GM18505 (cell line): ENCODE data around the gene DPY19L2.
A peak's percentile ranks its signal among the peaks of the same experiment; 100 is the strongest.
"Not testable (repeated sequence)": the region's sequence is repeated elsewhere in the genome, so short reads cannot be mapped to it uniquely, and the experiment has no call there.

Experiments
- ATAC-seq: cut with Tn5 transposase; IDR thresholded peaks from one replicate; pipeline ENCODE4 v1.9.1; 2021; ENCODE audit not compliant: unreplicated experiment
- POLR2A ChIP-seq: IDR thresholded peaks from 4 replicates; pipeline ENCODE4 v1.6.1; 2011; ENCODE audit warnings: borderline replicate concordance; ENCODE audit not compliant: insufficient read depth, insufficient read length; ENCODE audit errors: extremely low read depth

Gene DPY19L2

DNA sequence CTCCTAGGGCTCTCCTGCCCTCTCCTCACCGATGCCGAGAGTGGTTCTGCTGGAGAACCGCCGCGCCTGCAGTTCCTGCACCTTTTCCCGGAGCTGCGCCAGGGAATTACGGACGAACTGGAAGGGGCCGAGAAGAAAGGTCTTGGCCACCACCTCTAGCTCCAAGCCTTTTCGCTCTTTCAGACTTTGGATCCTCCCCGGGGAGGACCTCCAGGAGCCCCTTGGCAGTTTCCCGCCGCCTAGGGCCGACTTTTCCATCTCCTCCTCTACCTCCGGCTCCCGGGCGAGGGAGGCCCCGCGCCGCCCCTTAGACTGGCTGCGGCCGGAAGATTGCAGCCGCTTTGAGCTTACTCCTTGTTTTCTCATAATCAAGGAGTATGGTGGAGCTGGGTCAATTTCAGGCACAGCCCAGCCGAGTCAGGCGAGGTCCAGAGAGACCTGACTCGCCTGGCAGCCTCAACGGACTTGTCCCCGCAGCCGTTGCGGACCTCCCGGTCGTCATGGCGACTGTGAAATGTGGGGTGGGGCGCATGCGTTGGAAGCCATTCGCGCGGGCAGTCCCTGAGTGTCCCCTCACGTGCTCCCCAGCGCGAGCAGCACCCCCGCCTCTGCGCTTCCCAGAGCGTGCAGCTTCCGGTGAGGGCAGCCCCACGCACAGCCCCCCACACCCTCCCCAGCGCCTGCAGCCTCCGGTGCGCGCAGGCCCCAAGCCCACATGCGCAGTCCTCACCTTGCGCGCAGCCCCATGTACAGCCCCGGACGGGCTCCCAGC, at the start of gene DPY19L2:
Gene DPY19L2 (minus strand): TSS at position 466 of the 772 bp plus-strand sequence. CDS start 100 bp downstream, at position 366.
- ATAC-seq: peak; percentile 79

DNA sequence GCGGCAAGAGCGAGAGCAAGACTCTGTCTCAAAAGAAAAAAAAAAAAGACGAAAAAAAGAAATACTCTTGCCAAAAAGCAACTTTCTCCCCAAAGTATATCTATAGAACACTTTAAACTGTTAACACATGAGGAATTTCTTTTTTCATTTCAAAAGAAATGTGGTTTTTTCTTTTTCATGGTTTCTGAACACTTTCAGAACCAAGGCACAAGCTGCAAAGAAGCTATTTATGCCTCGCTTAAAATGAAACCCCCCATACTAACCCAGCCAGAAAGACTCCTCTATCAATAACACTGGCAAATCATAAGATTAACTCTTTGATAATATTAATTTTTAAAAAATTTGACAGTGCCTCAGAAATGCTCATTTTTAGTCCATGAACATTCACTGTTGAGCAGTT, 48.6 kb upstream of the DPY19L2 start:
- not testable (repeated sequence) for ATAC-seq

More for the DNA sequence above, at the start of gene DPY19L2:
- TF ChIP-seq POLR2A: no peak

DNA sequence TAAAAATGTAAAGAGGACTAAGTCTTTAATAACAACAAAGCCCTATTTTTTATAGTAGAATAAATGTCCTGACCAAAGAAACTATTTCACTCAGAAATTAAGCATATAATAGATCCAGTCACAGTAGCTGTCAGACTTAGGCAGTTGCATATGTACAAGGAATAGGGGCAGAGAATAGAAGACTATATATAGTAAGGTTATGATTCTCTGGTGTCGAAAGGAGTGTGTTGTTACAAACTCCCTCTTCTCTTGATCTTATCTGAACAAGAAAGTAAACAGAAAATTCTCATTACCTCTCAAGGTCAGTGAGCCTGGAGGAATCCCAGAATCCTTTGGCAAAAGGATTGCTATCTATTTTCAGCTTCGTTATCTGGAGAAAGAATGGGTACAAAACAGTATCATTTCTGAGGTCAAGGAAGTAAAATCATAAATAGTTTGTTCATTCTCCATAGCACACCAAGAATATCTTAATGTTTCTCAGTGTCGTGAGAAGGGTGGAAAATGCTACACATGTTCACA, 46.9 kb upstream of the DPY19L2 start:
- not testable (repeated sequence) for ATAC-seq

DNA sequence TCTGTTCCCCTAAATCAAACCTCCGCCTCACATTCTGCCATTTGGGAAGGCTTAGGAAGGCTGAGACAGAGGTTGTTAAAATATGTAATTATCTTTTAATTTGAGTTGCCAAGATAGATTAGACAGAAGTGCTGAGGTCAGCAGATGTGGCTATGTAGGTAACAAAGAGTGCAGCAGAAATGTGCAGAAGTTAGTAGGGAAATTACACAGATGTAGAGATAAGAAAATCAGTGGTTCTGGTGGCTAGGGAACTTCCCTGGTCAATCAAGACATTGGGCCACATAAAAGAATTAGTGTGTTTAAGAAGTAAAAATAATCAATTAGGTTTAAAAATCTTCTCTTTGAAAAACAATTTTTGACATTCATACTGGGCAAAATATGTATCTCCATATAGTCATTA, 46.1 kb upstream of the DPY19L2 start:
- ATAC-seq: not testable (repeated sequence)

DNA sequence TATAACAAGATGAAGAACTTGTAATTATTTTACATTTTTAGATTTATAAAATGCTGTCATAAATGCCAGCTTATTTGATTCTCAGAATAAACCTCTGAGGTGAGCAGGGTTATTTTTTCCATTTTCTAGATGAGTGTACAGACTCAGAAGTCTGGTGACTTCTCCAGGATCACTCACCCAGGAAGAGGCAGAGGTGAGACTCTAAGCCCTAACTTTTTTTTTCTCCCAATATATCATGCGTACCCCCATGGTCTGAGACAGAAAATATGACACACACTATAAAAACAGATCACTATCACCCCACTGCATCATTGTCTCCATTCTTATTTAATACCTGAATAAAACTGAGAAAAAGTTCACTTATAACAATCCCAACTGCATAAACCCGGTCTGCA, 45.4 kb upstream of the DPY19L2 start:
- ATAC-seq: peak; percentile 39

DNA sequence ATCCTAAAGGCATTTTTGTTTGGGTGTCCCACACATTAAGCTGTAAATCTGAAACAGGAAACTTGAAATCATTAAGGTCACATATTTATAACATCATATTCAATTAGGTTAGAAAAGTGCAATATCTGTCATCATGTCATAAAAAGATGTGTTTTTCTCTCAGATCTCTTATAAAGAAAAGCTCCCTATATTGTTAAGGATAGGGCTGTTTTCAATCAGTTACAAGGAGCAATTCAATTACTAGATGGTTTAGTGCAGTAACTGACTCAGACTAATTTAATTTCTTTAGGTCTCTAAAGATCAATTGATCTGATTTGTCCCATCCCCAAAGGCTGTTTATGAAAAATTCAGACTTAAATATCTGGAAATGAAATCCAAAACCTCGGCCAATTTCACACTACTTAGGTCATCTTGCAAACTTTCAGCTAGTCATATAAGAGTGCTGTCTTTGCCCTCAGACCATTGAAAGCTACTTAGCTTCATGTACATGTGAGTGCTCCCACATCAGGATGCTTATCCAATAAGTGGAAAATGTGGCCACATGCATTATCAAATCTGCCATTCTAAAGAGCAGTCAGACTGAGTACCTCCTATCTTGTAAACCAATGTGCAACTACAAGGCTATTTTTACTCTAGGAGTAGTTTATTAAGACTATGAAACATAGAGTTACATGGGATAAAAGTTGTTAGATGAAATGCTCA, 44.8 kb upstream of the DPY19L2 start:
- not testable (repeated sequence) for ATAC-seq

DNA sequence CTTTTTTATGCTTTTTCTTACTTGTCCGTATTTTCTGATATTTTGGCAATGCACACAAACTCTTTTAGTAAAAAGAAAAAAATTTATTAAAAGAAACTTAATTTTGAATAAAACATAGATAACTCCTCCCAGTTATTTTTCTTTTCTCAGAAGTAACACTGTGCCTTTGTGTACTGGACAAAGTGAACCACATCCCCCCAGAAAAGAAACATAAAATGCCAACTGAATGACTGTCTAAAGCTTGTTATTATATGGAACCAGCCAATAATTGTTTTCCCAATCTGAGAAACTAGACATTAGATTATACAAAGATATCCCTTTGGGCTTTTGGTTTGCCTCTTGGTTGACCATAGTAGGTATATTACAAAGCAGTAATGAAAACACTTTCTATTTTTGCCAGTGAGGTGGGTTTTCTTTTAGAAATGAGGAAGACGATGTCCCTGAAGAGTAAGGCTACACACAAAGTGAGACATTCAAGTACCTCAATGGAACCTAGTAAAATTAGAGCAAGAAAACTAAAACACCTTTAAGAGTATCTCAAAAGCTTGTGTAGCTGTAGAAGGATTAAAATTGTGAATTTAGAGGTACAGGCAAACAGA, 44.2 kb upstream of the DPY19L2 start:
- not testable (repeated sequence) for ATAC-seq

DNA sequence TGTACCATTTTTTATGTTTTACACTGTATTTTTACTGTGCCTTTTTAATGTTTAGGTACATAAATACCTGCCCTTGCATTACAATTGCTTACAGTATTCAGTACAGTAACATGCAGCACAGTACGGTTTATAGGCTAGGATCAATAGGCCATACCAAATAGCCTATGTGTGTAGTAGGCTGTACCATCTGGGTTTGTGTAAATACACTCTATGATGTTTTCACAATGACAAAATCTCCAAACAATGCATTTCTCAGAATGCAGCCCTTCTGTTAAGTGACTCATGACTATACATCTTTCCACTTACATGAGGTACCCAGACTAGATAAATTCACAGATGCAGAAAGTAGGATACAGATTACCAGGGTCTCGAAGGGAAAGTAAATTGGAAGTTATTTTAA, 43.0 kb upstream of the DPY19L2 start:
- ATAC-seq: not testable (repeated sequence)

DNA sequence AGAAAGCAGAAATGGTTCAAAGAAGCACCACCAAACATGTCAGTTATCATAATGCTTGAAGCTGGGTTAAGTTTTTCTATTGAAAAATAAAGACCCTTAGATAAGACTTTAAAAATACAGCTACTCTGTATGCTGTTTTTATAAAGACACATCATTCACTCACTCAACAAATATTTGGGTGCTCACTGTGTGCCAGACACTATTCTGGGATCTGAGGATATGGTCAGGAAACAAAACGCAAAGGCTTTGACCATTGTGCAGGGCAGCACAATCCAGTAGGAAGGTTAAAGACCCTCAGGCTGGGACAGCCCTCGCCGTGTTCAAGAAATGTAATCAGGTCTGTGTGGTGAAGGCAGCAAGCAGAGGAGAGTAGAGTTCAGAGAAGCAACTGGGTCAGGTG, 38.0 kb upstream of the DPY19L2 start:
- no peak for ATAC-seq
- no peak for TF ChIP-seq POLR2A

DNA sequence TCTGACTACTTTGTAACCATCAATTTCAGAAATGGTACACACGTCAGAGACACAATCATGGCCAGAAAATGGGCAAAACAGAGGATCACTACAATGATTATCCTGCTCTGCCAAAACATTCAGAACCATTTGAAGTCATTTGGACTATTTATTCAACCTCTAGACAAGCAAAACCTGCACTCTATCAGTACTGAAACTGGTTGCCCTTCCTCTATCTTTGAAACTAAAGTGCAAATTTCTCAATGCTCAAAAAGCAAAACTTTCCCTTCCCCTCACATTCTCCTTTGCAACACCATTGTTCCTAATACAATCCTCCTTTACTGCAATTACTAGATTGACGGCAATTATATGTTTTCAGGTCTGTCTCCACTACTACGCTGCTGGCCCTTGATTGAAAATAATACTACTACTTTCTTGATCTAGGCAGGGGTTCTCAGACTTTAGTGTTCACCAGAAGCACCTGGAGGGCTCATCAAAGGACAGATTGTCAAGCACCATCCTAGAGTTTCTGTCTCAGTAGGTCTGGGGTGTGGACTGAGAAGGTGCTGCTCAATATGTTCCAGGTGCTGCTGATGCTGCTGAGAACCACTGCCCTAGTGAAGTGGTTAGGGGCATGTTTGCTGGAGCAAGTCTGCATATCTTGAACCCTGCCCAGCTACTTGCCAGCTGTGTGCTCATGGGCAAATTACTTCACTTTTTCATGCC, 31.5 kb upstream of the DPY19L2 start:
- ATAC-seq: peak; percentile 53

DNA sequence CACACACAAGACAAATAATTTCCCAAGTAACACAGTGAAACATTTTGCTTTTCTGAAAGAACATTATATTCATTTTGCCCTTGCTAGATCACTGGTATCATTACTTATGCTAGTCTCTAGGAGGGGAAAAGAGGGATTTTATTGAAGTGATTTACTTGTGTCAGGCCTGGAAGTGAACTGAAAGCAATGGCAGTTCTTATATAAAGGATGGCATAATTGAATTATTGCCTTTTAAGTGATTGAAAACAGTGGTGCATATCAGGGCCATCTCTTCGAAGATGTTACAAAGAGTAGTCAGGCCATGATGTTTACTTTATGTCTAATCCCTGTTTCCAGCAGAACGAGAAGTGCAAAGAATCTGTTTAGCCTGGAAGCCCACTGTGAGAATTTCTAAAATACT, 30.7 kb upstream of the DPY19L2 start:
- ATAC-seq: not testable (repeated sequence)

DNA sequence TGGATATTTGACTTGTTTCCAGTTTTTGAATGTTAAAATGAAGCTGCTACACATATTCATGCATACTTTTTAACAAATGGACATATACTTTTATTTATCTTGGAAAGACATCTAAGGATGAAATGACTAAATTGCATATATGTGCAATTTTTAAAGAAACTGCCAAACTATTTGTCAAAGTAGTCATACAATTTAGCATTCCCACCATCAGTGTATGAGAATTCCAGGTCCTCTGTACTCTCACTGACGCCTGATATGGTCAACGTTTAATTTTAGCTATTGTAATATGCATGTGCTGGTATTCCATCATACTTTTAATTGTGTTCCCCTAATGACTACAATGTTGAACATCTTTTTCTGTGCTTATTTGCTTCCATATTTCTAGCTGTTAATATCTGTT, 22.5 kb upstream of the DPY19L2 start:
- not testable (repeated sequence) for ATAC-seq

DNA sequence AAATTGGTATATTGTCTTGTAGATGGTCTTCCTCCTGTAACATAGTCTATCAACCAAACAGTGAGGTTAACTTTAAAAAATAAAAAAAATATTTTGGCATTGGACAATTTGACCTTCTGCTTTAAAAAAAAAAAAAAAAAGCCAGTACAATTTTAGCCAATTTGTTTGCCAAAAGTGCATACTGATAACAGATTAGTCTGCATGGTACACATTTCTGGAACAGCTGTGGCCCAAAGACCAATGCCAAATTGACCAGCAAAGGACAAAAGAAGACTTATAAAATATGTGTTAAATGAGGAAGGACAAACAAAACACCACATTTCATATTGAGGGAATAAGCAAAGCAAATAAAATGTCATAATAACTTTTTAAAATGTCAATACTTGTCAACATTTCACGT, 20.8 kb upstream of the DPY19L2 start:
- ATAC-seq: not testable (repeated sequence)

DNA sequence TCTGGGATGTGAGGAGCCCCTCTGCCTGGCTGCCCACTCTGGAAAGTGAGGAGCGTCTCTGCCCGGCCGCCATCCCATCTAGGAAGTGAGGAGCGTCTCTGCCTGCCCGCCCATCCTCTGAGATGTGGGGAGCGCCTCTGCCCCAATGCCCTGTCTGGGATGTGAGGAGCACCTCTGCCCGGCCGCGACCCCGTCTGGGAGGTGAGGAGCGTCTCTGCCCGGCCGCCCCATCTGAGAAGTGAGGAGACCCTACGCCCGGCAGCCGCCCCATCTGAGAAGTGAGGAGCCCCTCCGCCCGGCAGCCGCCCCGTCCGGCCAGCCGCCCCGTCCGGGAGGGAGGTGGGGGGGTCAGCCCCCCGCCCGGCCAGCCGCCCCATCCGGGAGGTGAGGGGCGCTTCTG, 18.3 kb upstream of the DPY19L2 start:
- ATAC-seq: not testable (repeated sequence)

DNA sequence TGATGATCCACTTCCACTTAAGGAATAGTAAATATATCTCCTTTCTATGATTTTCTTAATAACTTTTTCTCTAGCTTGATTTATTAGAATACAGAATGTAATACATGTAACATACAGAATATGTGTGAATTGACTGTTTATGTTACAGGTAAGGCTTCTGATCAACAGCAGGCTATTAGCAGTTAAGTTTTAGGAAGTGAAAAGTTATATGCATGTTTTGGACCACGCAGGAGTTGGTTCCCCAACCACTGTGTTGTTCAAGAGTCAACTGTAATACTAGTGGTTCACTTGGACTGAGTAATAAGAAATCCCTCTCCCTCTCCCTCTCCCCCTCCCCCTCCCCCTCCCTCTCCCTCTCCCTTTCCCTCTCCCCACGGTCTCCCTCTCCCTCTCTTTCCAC, 17.5 kb upstream of the DPY19L2 start:
- ATAC-seq: not testable (repeated sequence)

DNA sequence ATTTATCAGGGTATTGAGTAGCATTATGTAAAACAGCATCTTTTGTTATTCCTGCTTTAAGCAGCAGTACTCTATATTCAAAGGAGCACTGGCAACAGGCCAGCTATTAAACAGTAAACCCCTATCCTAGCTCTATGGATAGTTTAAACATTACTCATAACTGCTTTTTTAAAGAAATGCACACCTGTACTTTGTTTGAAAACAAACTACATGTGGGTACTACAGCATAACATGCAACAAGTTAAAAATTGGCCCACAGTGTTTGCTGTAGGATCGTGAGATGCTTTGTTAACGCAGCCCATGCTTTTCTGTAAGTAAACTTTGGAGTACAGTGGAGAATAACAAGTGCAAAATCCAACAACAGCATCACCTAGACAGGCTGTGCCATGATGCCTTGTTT, 14.3 kb upstream of the DPY19L2 start:
- ATAC-seq: not testable (repeated sequence)

DNA sequence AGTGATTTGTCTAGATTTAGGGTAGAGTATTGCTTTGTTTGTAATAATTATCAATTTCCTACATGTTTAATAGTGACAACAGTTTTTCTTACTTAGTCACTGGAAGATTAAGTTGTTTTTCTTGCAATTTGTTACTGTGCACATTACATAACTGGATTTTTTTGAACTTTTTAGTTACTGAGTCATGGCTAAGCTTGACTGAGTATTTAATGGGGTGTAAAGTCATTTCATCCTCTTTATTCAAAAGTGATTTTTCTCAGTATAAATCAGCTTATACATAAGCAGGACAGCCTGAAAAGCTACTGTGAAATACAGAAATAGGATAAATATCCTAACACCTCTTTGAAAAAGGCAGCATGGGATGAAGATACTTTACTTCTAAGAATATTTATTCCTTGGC, 12.5 kb upstream of the DPY19L2 start:
- not testable (repeated sequence) for ATAC-seq

DNA sequence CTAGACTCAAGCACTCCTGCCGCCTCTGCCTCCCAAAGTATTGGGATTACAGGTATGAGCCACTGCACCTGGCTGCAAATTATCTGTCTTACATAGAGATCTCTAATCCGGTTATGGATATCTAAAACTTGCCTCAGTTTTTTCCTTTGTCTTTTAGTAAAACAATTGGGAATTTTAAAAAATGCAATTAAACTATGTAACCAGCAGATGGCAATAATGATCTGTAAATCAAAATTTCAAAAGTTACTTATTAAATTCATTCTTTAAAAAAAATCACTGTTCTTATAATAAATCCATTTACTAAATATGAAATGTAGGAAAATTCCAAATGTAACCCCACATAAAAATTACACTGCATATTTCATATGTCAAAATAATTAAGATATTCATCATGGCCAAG, 4.3 kb upstream of the DPY19L2 start:
- ATAC-seq: not testable (repeated sequence)

DNA sequence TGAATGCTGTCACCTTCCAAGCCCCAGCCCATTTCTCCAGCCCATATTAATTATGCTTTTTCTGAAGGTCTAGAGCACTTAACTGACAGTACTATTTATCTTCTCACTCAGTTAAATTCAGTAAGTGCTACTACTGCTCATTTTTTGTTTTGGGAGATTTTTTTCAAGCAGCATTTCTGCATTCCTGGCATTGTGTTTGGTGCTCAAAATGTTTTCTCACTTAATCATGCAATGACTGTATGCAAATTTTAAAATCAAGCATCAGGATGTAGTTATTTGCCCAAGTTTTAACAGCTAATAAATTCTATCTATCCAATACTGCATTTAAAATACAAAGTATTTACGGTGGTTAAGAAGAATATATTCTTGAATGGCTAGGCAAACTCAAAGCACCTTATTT, 1.6 kb upstream of the DPY19L2 start:
- not testable (repeated sequence) for ATAC-seq

DNA sequence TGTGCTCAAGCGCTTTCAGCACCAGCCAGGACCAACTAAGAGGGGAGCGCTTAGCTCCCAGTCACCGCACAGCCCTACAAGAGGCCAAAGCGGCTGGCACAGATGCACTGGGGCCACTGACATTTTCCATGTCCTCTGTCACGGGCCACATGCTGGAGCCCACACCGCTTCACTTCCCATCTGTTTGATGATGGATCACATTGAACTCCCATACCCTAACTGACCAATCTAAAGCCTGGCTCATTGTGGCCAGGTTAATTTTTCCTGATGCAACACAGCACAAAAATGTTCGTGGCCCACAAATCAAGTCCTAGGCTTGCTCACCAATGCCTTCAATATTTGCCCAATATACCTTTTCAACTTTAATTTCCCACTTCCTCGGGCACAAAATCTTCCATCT, 1.1 kb upstream of the DPY19L2 start:
- not testable (repeated sequence) for ATAC-seq
